NCI-H446 (cell line): ENCODE measurements around the gene TMEM95.
"Not testable (repeated sequence)": the region's sequence is repeated elsewhere in the genome, so short reads cannot be mapped to it uniquely, and the experiment has no call there.

Source experiments
- DNase-seq, 2 experiments: peaks; one replicate each; lab custom pipeline; 2025; lab: John Stamatoyannopoulos, UW

The TMEM95 gene

DNA sequence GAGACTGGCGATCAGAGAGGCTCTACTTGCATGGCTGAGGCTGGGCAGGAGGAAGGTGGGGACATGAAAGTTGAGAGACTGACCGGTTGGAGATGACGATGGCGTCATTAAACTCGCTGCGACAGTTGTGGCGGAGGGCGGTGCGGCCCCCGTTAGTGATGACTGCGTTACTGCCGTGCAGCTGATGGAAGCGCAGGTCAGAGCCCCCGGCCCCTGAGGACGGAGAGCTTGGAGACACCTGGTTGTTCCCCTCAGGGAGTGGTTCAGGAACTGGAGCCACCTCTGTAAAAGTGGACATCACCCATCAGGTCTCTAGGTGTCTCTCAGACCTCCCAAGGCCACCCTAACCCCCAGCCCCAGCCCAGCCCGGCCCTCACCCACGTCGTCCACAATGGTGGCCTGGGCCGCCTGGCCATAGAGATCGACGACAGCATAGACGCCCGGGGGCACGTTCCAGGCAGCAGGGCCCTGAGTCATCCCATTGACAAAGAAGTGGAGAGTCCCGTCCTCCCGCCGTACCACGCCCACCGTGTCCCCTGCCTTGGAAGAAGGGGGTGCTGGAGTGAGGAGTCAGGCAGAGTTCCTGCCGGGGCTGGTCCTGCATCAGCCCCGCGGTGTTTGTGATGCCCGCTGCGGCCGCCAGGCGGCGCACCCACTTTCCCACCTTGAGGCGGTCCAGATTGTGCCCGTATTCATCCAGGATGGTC, 31.1 kb upstream of the TMEM95 start:
- no peak for DNase-seq

DNA sequence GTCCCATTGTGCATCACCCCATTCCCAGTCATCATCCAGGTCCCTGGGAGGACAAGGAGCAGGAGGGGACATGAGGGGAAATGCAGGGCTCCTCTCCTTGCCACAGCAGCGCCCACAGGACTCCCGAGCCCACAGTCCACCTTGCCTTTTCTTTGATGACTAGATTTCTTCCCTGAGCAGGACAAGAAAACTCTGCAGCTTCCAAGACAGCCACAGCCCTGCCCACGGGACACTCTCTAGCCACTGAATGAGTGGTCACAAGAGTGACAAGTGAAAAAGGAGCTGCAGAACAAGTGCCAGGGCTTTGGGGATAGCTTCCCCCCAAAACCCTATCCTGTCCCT, 30.5 kb upstream of the TMEM95 start:
- no peak for DNase-seq

GRCh38 chr17:7325031-7325528, 29.9 kb upstream of the TMEM95 start:
- DNase-seq: no peak

DNA sequence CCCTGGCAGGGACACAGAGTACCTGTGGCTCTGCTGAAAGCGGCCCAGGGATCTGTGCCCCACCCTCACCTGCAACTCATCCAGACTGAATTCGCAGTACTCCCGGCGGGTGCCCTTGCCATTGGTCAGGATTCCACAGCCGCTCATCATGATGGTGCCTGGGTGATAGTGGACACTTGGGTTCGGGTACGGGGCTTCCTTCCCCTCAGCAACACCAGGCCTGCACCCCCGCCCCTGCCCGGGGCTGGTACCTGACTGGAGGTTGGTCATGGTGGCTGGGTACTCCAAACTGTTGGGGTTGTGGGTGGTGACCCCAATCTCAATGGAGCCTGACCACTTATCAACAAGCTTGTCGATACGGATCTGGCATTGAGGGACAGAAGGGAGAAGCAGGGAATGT, 28.8 kb upstream of the TMEM95 start:
- DNase-seq: no peak

GRCh38 chr17:7327056-7327455, 27.9 kb upstream of the TMEM95 start:
- DNase-seq: no peak

DNA sequence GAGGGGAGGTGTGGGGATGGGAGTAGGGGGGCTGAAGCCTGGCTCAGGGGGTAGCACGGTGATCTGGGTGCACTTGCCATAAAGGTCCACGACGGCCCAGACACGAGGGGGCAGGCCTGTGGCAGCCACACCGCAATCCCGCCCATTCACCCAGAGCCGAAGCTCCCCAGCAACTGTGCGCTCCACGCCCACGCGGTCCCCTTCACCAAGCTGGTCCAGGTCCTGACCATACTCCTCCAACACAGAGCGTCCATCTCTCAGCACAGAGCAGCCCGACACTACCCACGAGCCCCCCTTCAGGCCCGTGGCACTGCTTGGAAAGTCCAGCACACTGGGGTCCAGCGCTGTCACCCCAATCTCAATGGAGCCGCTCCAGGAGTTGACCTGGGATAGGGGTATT, 27.5 kb upstream of the TMEM95 start:
- DNase-seq: no peak

DNA sequence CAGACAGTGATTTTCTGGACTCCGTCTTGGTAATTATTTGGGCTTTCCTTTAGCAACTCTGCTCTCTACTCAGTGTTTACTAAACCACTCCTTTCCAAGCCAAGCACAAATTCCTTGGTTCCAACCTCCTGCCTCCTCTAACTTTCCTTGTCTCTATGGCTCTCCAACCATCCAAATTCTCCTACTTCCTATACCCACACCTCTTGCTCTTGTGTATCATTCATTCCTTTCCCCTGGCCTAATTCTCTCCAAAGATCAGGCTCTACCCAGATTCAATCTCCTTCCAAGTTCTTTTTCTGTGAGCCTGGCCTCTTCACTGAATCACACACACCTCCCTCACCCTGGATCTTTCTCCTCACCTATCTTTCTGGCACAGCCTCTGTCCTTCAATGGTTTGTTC, 26.9 kb upstream of the TMEM95 start:
- DNase-seq: no peak

DNA sequence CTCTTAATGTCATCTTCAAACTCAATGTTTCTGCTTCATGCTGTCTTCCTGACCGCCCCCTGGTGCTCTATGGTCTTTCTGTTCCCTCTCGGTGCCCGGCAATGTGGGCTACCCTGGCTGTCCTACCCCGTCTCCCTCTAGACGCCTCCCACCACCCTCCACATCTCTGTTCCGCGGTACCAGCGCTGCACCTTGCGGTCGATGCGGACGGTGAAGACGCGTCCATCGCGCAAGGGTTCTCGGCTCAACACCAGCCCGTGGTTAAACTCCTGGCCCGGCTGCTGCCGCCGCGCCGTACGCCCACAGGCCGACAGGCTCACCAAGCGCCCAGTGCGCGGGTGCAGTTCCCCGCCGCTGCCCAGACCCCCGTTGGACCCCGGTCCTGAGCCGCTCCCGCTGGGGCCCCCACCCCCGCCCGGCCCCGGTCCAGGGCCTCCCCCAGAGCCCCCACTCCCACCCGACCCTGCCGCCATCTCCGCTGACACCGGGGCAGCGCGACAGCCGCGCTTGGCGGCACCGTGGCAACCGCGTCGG, 26.0 kb upstream of the TMEM95 start, which contains the start of gene NEURL4:
Gene NEURL4 (minus strand): TSS at position 496 of the 534 bp plus-strand sequence. CDS start 23 bp downstream, at position 473.
- DNase-seq: no peak

DNA sequence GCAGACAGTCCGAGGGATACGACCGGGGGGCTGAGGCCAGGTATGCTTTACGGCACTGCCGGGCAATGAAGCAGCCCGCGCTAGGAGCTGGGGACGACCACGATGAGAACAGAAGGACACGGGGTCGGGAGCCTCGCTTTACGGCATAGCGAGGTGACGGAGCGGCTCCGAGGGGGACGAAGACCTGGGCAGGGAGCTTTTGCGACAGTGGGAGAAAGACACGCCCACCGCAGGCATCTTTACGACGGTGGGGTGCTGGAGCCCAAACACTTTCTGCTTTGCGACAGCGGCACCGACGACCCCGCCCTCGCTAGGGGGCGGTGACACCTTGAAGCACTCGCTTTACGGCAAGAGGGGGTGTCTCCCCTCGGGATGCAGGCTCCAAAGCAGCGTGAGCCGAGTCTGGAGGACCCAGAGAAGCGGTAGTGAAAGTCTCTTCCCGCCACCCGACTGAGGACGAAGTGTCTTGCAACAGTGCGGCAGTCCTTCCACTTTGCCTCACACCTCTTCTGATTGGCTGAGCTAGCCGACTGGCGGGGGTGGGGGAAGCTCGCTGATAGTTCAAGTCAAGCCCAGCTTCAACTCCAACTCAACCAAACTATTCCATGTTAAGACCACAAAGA, 25.5 kb upstream of the TMEM95 start:
- DNase-seq: peak; percentile 95 to 98

- DNase-seq: peak; percentile 77 to 84
These were observed 24.8 kb upstream of the TMEM95 start for GRCh38 chr17:7329997-7330637.

DNA sequence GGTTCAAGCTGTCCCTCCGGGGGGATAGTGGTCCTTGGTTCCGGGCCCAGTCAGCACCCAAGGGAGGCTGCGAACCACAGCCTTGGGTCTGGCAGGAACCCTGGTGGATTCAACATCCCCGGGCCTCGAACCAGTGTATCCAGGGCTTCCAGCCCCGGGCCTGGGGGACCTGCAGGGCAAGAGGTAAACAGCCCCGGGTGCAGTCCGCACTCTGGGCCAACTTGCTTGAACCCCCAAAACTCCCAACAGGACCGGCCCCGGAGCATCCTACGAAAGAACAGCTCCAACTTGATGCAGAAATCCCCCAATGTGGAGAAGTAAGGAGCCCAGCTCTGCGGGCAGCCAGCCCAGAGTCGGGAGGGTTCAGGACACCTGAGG, 24.3 kb upstream of the TMEM95 start:
- DNase-seq: no peak

DNA sequence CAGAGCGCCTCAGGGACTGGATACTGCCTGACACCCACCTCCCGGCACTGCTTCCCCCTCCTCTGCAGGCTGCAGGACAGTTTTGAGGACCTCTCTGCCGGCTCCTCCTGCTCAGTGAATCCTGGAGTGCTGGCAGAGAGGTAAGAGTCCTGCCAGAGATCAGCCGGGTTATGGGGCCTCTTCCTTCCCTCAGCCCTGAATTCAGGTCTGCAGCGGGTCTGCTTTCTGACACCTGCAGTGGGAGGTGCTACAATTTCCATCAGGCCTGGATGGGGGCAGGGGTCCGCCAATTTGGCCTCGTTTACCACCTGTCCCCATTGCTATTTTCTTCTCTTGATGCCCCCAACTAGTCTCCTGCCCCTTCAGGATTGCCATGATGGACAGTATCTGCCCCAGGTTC, 22.8 kb upstream of the TMEM95 start:
- no peak for DNase-seq

GRCh38 chr17:7332600-7333069, 22.3 kb upstream of the TMEM95 start:
- not testable (repeated sequence) for DNase-seq

DNA sequence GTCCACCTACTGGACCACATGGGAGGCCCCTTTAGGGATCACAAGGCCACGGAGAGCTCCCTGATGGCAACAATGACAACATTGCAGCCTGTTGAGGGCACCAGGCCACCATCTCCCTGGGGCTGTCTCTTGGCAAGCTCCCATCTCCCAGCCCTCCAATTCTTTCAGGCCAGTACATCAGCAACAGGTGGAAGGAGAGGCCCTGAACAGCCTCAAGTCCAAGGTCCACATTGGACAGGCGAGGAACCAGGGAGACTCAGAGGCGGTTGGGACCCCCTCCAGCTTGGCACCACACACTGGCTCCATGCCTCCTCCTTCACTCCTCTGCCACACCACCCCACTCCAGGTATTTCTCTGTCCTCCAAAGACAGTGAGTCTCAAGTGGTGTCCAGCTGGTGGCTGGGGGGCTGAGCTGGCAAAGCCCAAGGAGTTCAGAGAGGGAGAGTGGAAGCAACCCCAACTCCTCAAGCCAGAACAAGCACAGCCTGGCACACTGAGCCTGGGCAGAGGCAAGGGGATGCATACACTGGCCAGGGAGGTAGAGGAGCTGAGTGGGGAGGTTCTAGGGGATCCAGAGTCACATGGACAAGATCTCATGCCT, 19.9 kb upstream of the TMEM95 start:
- DNase-seq: no peak

DNA sequence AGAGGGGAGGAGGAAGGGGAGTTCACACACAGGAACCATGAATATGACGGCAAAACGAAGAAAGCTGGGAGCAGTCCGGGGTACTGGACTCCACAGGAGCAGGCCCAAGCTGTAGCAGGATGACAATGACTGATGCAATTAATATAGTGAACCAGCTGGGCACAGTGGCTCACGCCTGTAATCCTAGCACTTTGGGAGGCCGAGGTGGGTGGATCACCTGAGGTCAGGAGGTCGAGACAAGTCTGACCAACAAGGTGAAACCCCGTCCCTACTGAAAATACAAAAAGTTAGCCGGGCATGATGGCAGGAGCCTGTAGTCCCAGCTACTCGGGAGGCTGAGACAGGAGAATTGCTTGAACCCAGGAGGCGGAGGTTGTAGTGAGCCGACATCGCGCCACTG, 19.2 kb upstream of the TMEM95 start:
- DNase-seq: not testable (repeated sequence)

DNA sequence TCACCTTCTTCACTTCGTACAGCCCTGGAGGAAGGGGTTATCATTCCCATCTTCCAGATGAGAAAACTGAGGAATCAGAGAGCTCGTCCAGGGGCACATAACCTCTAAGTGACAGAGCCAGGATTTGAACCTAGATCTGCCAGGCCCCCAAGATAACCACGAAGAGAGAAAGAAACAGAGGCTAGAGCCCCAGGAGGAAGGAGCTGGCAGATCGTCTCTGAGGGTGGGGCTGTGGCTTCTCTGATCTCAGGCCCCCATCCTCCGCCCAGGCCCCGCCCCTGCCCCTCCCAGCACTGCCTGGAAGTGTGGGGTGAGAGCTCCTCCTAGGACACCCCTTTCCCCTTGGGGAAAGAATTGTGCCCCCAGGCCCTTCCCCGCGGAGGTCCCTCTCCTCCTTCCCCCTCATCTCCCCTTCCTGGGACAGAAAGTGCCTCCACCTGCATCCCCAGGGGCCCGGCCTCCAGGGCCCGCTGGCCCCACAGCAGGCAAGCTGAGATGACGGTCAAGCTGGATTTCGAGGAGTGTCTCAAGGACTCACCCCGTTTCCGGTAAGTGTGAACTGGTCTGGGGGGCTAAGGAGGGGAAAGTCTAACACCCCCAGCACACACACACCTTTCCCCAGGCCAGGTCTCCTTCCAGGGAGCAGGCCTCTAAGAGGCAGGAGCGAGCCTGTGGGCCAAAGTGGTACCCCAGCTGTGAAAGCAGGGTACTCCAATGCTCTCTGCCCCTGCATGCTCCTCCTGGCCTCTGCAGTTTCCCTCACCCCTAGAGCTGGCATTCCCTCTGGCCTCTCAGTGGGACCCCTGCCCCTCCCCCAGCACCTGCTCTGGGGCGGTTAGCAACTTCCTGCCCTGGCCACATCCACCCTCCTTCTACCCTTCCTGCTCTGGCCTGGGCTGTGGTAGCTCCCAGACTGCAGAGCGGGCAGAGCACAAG, 18.4 kb upstream of the TMEM95 start, which contains the start of gene ACAP1:
Gene ACAP1 (plus strand): TSS at position 290 of the 936 bp plus-strand sequence. CDS start 206 bp downstream, at position 496.
- DNase-seq: no peak

- DNase-seq: not testable (repeated sequence)
These were observed 17.4 kb upstream of the TMEM95 start for GRCh38 chr17:7337600-7337999.

GRCh38 chr17:7340179-7340578, 14.8 kb upstream of the TMEM95 start:
- DNase-seq: no peak

DNA sequence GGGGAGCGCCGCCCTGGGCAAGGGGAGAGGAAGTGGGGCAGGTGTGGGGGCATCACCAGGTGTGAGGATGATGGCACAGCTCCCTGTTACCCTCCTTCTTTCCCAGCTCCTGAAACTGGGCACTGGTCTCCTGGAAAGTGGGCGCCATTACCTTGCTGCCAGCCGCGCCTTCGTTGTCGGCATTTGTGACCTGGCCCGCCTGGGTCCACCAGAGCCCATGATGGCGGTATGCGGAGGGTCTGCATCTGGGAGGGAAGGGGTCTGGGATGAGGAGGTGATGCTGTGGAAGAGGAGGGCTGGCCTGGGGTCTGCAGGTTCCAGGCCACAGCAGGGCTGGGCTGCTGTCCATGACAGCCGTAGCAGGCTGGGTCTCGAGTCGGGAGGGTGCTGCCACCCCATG, 13.1 kb upstream of the TMEM95 start:
- no peak for DNase-seq

- DNase-seq: no peak
These were observed 11.7 kb upstream of the TMEM95 start for GRCh38 chr17:7343250-7343649.
